CD4-positive, alpha-beta T cell treated with Interferon gamma for 1 hour (primary cell): ENCODE results near the gene IPO13.

Experiments used
- DNase-seq: peaks from one replicate; pipeline ENCODE4 v3.0.0-alpha.2; 2020

The IPO13 gene

DNA sequence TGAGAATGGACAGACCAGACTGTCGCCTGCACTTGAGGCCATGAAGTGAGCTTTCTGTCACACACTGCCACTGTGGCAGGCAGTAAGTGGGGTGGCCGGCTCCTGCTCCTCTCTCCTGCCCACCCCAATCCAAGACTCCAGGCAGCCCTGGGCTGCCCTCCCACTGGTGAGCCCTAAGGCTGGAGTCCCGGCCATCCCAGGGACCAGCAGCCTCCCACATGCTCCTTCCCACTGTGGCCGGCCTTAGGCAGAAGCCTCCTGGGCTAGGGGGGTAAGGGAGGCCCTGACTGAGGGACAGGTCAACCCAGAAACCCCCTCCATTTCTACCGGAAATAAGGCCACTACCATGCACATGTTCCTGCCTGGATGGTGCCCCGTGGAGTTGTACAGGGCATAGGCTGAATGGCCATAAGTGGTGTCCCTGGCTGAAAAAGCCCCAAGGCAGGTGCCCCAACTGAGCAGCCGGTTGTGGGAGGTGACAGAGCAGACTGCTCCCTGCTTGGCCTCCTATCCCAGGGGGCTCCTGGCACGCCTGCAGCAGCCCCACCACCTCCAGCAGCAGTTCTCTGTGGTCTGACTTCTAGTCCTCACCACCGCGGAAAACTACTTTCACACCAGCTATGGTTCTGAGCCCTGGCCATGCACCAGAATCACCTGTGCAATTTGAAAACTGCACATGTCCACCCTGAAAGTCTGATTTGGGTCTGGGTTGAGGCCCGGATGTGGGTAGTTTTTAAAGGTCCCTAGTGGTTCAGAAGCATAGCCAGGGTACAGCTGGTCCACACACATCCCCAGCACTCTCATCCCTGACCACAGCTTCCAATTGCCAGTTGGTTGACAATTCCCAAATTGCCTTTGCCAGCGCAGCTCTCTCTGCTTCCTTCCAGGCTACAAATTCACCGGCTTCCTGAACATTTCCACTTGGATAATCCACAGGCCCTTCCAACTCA lies 14.8 kb upstream of the IPO13 start:
- no peak for DNase-seq

GRCh38 chr1:43932786-43933385 lies 13.9 kb upstream of the IPO13 start:
- DNase-seq: no peak

DNA sequence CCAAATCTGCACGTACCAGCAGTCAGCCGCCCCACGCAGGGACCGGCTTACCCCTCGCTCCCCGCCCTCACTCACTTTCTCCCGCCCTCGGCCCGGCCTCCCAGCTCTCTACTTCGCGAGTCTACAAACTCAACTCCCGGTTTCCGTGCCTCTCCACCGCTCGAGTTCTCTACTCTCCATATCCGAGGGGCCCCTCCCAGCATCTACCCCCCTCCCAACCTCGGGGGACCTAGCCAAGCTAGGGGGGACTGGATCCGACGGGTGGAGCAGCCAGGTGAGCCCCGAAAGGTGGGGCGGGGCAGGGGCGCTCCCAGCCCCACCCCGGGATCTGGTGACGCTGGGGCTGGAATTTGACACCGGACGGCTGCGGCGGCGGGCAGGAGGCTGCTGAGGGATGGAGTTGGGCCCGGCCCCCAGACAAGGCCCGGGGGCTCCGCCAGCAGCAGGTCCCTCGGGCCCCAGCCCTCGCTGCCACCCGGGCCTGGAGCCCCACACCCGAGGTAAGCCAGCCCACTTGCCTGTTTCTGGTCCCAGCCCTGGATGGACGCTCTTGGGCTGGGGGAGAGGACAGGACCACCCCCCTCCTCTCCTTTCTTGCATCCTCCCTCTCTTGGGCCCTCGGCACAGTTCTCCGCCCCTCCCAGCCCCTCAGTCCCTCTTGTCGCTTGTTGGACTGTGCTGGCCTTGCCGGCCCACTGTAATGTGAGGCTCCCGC lies 13.2 kb upstream of the IPO13 start, which contains the start of gene ARTN:
Gene ARTN (plus strand): TSS at position 416 of the 715 bp plus-strand sequence. CDS start 1,856 bp downstream, outside the sequence.
- no peak for DNase-seq

DNA sequence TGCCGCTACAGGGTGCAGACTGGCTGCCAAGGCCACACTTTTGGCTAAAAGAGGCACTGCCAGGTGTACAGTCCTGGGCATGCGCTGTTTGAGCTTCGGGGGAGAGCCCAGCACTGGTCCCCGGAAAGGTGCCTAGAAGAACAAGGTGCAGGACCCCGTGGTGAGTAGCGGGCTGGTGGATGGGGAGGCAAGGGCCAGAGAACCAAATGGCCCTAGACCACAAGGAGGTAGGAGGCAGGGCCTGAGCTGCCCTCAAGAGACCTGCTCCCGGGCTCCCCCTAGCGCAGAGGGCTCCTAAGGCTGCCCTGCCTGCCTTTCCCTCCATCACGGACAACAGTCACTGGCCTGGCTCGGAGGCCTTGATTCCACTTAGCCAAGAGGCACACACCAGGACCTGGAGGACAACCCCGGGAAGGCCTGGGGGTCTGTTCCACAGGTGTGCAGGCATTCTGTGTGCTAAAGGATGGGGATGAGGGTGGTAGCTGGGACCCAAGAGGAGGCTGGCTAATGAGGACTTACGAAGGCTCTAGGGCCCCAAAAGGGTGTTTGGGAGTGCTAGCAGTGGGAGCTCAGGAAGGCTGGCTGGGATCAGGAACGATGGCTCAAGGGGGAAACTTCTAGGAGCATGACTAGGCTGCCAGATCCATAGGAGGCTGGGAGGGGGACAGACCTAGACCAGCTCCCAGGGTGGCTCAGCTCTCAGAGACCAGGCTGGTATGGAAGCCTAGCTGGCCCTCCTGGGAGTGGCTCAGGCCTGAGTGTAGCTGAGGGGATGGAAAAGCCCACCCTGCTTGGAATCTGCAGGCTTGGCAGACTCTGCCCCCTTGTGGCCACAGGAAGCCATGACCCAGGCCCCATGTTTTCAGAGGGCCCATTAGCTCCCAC lies 12.4 kb upstream of the IPO13 start:
- DNase-seq: peak; percentile 51

- no peak for DNase-seq
Measured at GRCh38 chr1:43934986-43935324, 11.8 kb upstream of the IPO13 start.

GRCh38 chr1:43935711-43936427 lies 10.9 kb upstream of the IPO13 start:
- DNase-seq: no peak

- DNase-seq: peak; percentile 17
Measured at GRCh38 chr1:43936431-43937151, 10.2 kb upstream of the IPO13 start.

GRCh38 chr1:43937179-43937865 lies 9.4 kb upstream of the IPO13 start:
- DNase-seq: no peak

- DNase-seq: no peak
Measured at GRCh38 chr1:43938383-43938782, 8.4 kb upstream of the IPO13 start.

DNA sequence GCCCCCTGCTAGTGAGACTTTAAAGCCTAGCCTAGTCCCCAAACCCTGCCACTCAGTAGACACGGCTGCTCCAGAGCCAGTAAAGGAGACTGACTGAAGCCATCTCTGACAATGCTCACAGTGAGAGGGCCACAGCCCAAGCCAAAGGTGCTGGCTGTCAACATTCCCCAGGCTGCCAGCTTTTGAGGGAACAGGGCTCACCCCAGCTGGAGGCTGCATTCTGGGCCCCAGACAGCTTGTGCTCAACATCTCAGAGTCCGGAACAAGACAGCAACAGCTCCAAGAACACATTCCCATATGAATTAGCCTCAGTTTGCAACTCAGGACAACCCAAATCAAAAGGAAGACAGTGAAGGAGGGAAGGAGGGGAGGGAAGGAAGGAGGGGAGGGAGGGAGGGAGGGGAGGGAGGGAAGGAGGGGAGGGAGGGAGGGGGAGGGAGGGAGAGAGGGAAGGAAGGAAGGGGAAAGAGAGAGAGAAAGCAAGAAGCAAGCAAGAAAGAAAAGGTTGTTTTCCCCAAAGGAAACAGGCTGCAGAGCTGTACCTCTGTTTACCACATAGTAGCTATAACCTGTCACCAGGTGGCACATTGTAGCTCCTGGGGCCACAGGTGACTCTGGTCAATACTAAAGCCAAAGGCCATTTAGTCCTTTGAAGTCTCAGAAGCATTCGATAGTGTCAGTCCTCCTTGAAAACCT lies 7.7 kb upstream of the IPO13 start:
- DNase-seq: no peak

GRCh38 chr1:43942411-43942810 lies 4.3 kb upstream of the IPO13 start:
- DNase-seq: no peak

DNA sequence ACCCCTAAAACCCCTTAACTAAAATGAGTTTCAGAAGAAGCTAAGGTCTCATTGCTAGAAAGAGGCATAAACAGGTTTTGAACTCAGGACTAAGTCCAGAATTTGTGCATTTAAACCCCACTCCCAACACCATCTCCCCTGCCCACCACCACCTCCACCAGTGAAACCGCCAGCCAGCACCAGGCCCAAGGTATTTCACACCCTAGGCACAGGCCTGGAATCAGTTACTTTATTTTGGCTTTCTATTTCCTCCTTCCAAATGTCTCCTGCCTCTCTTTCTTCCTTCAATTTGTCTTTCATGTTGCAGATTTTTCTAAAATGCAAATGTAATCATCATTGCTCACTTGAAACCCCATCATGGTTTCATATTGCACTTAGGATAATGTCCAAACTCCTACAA lies 1.9 kb upstream of the IPO13 start:
- no peak for DNase-seq

DNA sequence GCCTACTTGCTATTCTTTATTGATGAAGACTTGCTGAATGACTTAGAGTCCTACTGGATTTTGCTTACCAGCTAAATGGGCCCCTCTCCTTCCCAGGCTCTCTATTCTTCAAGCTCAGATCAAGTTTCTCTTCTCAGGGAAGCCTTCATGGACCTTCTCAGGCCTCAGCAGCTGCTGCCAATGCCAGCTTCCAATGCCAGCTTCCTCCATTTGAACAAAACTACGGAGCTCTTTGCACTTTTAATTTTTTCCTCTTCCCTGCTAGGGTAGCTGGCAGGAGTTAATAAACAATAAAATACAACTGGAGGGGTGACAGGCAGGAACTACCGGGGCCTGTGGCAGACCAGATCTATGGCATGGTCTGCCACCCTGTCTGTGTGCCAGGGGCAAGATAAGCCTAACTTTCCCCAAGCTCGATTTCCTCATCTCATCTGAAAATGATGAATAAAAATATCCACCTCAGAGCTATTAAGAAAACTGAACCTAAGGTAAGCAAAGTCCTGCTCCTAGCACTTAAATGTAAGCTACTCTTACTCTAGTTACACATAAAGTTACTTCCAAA lies 995 bp upstream of the IPO13 start:
- DNase-seq: no peak

DNA sequence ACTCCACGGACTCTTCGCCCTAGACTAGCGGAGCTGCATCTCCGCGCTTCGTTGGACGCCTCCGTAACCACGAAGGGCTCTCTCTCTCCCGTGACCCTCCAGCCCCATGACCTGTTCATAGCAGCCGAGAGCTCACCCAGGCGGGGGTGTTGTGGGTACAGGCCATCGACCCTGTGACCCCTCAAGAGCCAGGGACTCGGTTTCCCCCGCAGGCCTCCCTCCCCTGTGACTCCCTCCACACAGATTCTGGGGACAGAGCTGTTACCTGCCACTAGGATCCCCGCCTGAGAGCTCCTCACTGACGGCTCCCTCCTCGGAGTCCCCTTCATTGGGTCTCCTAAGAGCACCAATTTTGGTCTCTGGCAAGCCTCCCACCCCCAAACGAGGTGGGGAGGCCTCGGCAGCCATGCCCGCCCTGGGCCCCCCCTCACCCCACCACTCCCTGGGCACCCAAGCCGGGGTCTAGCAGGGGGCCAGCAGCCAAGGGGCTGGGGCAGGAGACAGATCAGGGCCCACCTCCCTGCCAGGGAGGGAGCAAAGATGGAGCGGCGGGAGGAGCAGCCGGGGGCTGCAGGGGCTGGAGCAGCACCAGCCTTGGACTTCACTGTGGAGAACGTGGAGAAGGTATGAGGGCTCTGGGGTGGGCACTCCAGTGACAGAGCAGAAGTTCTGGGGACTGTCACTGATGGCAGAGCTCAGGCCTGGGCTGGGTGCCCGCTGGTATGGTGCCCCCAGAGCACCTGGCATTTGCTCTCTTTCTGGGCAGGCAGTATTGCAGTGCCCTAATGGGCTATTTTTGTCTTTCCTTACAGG lies 517 bp downstream of the IPO13 start:
- no peak for DNase-seq

DNA sequence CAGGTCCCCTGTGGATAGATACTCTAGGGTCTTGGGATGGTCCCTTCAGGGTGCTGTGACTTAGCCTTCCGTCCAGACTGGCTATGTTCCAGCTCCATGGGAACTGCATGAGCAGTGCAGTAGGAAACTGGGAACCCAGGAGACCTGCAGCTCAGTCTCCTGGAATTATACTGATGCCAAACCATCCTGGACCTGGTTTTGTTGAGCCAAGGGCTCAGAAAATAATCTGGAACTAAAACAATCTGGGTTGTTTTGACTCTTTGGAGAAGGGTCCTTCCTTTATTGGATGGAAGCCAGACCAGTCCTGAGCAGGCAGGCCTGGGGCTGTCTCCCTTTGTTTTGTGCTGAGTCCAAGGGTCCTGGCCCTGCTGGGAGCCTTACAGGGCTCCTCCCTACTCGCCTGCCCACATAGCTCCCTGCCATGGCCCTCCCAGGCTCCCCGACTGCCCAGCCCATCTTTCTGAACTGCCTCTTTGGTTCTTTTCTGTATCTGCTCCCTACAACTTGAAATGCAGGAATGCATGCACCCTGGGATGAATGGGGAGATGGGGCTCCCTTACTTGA lies 1.2 kb downstream of the IPO13 start:
- DNase-seq: no peak

DNA sequence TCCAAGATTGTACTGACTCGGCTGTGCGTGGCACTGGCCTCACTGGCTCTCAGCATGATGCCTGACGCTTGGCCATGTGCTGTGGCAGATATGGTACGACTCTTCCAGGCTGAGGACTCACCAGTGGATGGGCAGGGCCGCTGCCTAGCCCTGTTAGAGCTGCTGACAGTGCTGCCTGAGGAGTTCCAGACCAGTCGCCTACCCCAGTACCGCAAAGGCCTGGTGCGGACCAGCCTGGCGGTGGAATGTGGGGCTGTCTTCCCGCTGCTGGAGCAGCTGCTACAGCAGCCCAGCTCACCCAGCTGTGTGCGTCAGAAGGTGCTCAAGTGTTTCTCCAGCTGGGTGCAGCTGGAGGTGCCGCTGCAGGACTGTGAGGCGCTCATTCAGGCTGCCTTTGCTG lies 2.9 kb downstream of the IPO13 start:
- DNase-seq: no peak

DNA sequence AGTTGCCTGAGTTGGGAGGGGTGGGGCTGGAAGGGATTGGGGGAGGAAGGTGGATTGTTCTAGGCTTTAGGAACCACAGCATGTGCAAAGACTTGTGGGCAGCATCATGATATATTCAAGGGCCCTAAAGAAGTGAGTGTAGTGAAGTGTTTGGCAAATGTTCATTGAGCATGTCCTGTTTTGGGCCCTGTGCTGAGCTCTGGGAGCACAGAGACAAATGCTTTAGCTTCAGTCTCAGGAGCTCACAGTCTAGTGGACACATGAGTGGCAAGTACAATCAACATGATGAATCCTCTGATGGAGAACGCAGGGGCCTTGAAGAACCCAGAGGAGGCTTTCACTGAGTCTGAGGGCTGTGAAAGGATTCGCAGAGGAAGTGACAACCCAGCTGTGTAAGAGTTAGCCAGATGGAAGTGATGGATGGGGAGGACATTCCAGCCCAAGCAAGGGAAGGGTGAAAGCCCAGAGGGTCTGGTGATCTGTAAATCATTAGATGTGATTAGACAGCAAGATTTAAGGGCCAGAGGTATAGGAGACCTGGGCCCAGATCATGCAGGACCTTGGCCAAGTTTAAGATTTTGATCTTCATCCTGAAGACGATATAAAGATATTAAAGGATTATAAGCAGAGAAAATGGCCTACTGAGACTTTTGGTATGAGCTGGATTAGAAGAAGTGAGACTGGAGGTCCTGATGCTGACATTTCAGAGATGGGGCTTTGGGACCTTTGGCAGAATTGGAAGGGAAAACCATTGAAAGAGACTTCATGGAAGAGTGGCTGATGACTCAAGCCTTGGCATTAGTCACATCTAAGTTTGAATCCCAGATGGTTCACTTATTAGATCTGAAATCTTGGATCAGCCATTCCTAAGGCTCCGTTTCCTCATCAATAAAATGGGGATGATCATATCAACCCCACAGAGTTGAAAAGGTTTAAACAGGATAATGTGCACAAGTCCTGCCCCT lies 4.6 kb downstream of the IPO13 start:
- DNase-seq: no peak
